Activated naive CD8-positive, alpha-beta T cell treated with anti-CD3 and anti-CD28 coated beads, Interleukin-2, amount 10 ng/mL, durations not matched to agents 7 days and 5 days (primary cell): Measurements from ENCODE around the gene OTP. TPM values are rescaled to one million over a fixed set of nuclear protein-coding genes. Genes with fewer than 3 reads are reported as not detected.
"Not testable (repeated sequence)": the region's sequence is repeated elsewhere in the genome, so short reads cannot be mapped to it uniquely, and the experiment has no call there.

Experiments
- ATAC-seq: fragments of 150-1000 bp; cut with Tn5 transposase; one replicate; pipeline ENCODE4 v1.10.0; 2021; ENCODE audit warnings: low read depth, moderate library complexity
- POLR2A ChIA-PET: fragments of 350-600 bp; sonication (Branson Sonifier 250); formaldehyde crosslinking; loops from one replicate; lab custom pipeline; 2021; ENCODE audit warnings: antibody characterized with exemption; lab: Charles Lee
- DNase-seq: peaks from one replicate; pipeline ENCODE4 v3.0.0; 2021
- H3K27ac Mint-ChIP-seq: one replicate; pipeline ENCODE4 v1.8.0; 2022; ENCODE audit warnings: mild to moderate bottlenecking, mixed read lengths
- H3K27me3 Mint-ChIP-seq: one replicate; pipeline ENCODE4 v1.8.0; 2022; ENCODE audit warnings: mild to moderate bottlenecking, moderate library complexity, mixed read lengths
- H3K36me3 Mint-ChIP-seq: one replicate; pipeline ENCODE4 v1.8.0; 2021; ENCODE audit warnings: mild to moderate bottlenecking, mixed read lengths
- H3K4me1 Mint-ChIP-seq: one replicate; pipeline ENCODE4 v1.8.0; 2021; ENCODE audit warnings: mixed read lengths
- H3K4me3 Mint-ChIP-seq: one replicate; pipeline ENCODE4 v1.8.0; 2022; ENCODE audit warnings: mild to moderate bottlenecking, moderate library complexity, mixed read lengths
- H3K9me3 Mint-ChIP-seq: one replicate; pipeline ENCODE4 v1.8.0; 2021; ENCODE audit warnings: mixed read lengths
- total RNA-seq, 2 experiments: library from RNA; stranded (reverse); gene quantifications; one replicate each; pipeline ENCODE4 v1.2.3, GENCODE V29; 2021

The OTP gene
- total RNA-seq, 2 experiments from 2014 or later = not detected

GRCh38 chr5:77608927-77609326, 29.6 kb downstream of the OTP start:
- ATAC-seq, H3K4me1 Mint-ChIP-seq, POLR2A ChIA-PET, H3K36me3 Mint-ChIP-seq, H3K4me3 Mint-ChIP-seq, DNase-seq, H3K9me3 Mint-ChIP-seq, H3K27ac Mint-ChIP-seq: not testable (repeated sequence)
- peaks cover 28% of the 10 kb centered on the region for H3K27me3 Mint-ChIP-seq

GRCh38 chr5:77607324-77607723, 31.2 kb downstream of the OTP start:
- Mint-ChIP-seq H3K27me3 (peaks cover 28% of the 10 kb centered on the region), H3K9me3 (peaks cover 3% of the 10 kb centered on the region), H3K27ac (no peak overlapping the region), H3K4me3 (no peak overlapping the region), H3K4me1 (no peaks in the 10 kb centered on the region), H3K36me3 (no peaks in the 10 kb centered on the region)
- DNase-seq (no peak), ATAC-seq (no peak)
- POLR2A ChIA-PET = no interaction called here

- no peak for ATAC-seq
- Mint-ChIP-seq H3K27me3 (peaks cover 29% of the 10 kb centered on the region), H3K4me3 (no peak overlapping the region), H3K36me3 (no peaks in the 10 kb centered on the region), H3K27ac (no peak overlapping the region), H3K4me1 (no peaks in the 10 kb centered on the region), H3K9me3 (no peaks in the 10 kb centered on the region)
- DNase-seq = no peak
- POLR2A ChIA-PET = no interaction called here
These were observed 32.2 kb downstream of the OTP start for GRCh38 chr5:77606279-77606678.

- no peak overlapping the region for H3K27ac Mint-ChIP-seq
These were observed 38.8 kb downstream of the OTP start for GRCh38 chr5:77599679-77600078.

GRCh38 chr5:77590347-77590746, 48.2 kb downstream of the OTP start:
- POLR2A ChIA-PET = no interaction called here

More at GRCh38 chr5:77599679-77600078, 38.8 kb downstream of the OTP start:
- Mint-ChIP-seq H3K4me1 (no peaks in the 10 kb centered on the region), H3K4me3 (no peak overlapping the region), H3K27me3 (peaks cover 28% of the 10 kb centered on the region), H3K9me3 (no peaks in the 10 kb centered on the region), H3K36me3 (no peaks in the 10 kb centered on the region)
- POLR2A ChIA-PET = no interaction called here
- DNase-seq (no peak), ATAC-seq (no peak)

GRCh38 chr5:77588175-77588574, 50.3 kb downstream of the OTP start:
- POLR2A ChIA-PET = no interaction called here
- no peak overlapping the region for H3K4me3 Mint-ChIP-seq
- H3K36me3 Mint-ChIP-seq = no peaks in the 10 kb centered on the region
- DNase-seq (no peak), ATAC-seq (no peak)
- no peaks in the 10 kb centered on the region for H3K4me1 Mint-ChIP-seq
- no peak overlapping the region for H3K27ac Mint-ChIP-seq
- peaks cover 38% of the 10 kb centered on the region for H3K27me3 Mint-ChIP-seq
- peaks cover 2% of the 10 kb centered on the region for H3K9me3 Mint-ChIP-seq

More at GRCh38 chr5:77590347-77590746, 48.2 kb downstream of the OTP start:
- ATAC-seq (no peak), DNase-seq (no peak)
- Mint-ChIP-seq H3K9me3 (peaks cover 2% of the 10 kb centered on the region), H3K27ac (no peak overlapping the region), H3K36me3 (no peaks in the 10 kb centered on the region), H3K4me1 (no peaks in the 10 kb centered on the region), H3K27me3 (peaks cover 26% of the 10 kb centered on the region), H3K4me3 (no peak overlapping the region)

- no peak overlapping the region for H3K4me3 Mint-ChIP-seq
- POLR2A ChIA-PET = no interaction called here
- H3K36me3 Mint-ChIP-seq = no peaks in the 10 kb centered on the region
- peaks cover 40% of the 10 kb centered on the region for H3K27me3 Mint-ChIP-seq
- no peak overlapping the region for H3K27ac Mint-ChIP-seq
- H3K4me1 Mint-ChIP-seq = no peaks in the 10 kb centered on the region
- ATAC-seq = no peak
- H3K9me3 Mint-ChIP-seq = peaks cover 2% of the 10 kb centered on the region
- DNase-seq = no peak
These were observed 52.4 kb downstream of the OTP start for GRCh38 chr5:77586101-77586500.

GRCh38 chr5:77582143-77582542, 56.4 kb downstream of the OTP start:
- DNase-seq, POLR2A ChIA-PET, H3K27ac Mint-ChIP-seq, H3K4me3 Mint-ChIP-seq, ATAC-seq, H3K4me1 Mint-ChIP-seq, H3K9me3 Mint-ChIP-seq, H3K36me3 Mint-ChIP-seq: not testable (repeated sequence)
- peaks cover 32% of the 10 kb centered on the region for H3K27me3 Mint-ChIP-seq

Other genes starting within 250 kb of the OTP start
- 10 to 100 TPM; 22.4 to 29.2 TPM for gene WDR41, start 146.4 kb downstream of the OTP start, total RNA-seq
- gene TBCA, start 137.6 kb upstream of the OTP start, total RNA-seq = 100 to 1,000 TPM; 156 to 166 TPM